Measurements from ENCODE around the gene NAT8.

- TF ChIP-seq MAFK (IDR thresholded peaks at IDR 0.05; ENCODE audit: low read depth, low read length) (no peak), USF2 (IDR thresholded peaks at IDR 0.05; ENCODE audit: low read length) (no peak), CTCF (IDR thresholded peaks at IDR 0.05; ENCODE audit: control extremely low read depth in 1 of 3, insufficient read depth in 1 of 3, low read depth in 1 of 3, low read length in 3 of 3) (no peak), JUND (IDR thresholded peaks at IDR 0.05; ENCODE audit: low read length) (no peak), SP1 (IDR thresholded peaks at IDR 0.05; ENCODE audit: low read depth, low read length) (no peak), RNF2 (IDR thresholded peaks at IDR 0.05; ENCODE audit: borderline replicate concordance, low read depth, low read length, missing control alignments, poor library complexity, severe bottlenecking) (no peak), CEBPB (IDR thresholded peaks at IDR 0.05; ENCODE audit: low read depth, low read length) (no peak), EZH2 (IDR thresholded peaks at IDR 0.05; ENCODE audit: low read depth, low read length, severe bottlenecking) (no peak), POLR2A (IDR thresholded peaks at IDR 0.05; ENCODE audit: control extremely low read depth in 1 of 2, low read depth in 2 of 2, low read length in 2 of 2) (no peak), POLR2AphosphoS5 (IDR thresholded peaks at IDR 0.05; ENCODE audit: low read depth, low read length) (no peak), RAD21 (IDR thresholded peaks at IDR 0.05 in 1 of 2, conservative IDR thresholded peaks at IDR 0.05 in 1 of 2; ENCODE audit: low read depth in 2 of 2, low read length in 2 of 2) (no peak), BCL11A (IDR thresholded peaks at IDR 0.05; ENCODE audit: low read depth in 2 of 2, low read length in 2 of 2) (no peak), CHD7 (IDR thresholded peaks at IDR 0.05; ENCODE audit: insufficient replicate concordance, low read length) (no peak)
Observed at GRCh38 chr2:73652348-73652747, 10.1 kb upstream of the NAT8 start.
